H9 (cell line): Measurements from ENCODE around the gene SS18. TPM values are rescaled to one million over a fixed set of nuclear protein-coding genes. Genes with fewer than 3 reads are reported as not detected.

Experiments
- DNase-seq: peaks from one replicate; pipeline ENCODE4 v3.0.0-alpha.2; 2017
- H2AFZ ChIP-seq: one replicate; pipeline ENCODE4 v1.6.1; 2013; ENCODE audit warnings: mild to moderate bottlenecking, low read length, control low read depth, moderate library complexity
- H2AK5ac ChIP-seq: 2 replicates; pipeline ENCODE4 v1.6.1; 2013; ENCODE audit warnings: low read length, control low read depth, mixed read lengths; ENCODE audit not compliant: insufficient read length
- H2BK120ac ChIP-seq: one replicate; pipeline ENCODE4 v1.6.1; 2013; ENCODE audit warnings: low read depth, mild to moderate bottlenecking, low read length, control low read depth, inconsistent platforms; ENCODE audit not compliant: poor library complexity, severe bottlenecking
- H2BK12ac ChIP-seq: 2 replicates; pipeline ENCODE4 v1.6.1; 2013; ENCODE audit warnings: low read length, control low read depth, mixed read lengths, low read depth; ENCODE audit not compliant: insufficient read length
- H2BK15ac ChIP-seq: 2 replicates; pipeline ENCODE4 v1.6.1; 2013; ENCODE audit warnings: low read depth, low read length, control low read depth
- H2BK20ac ChIP-seq: one replicate; pipeline ENCODE4 v1.6.1; 2013; ENCODE audit warnings: low read depth, mild to moderate bottlenecking, low read length, control low read depth, inconsistent platforms; ENCODE audit not compliant: poor library complexity, severe bottlenecking
- H2BK5ac ChIP-seq: 2 replicates; pipeline ENCODE4 v1.6.1; 2013; ENCODE audit warnings: low read length, control low read depth, mixed read lengths; ENCODE audit not compliant: insufficient read length
- H3K14ac ChIP-seq: 2 replicates; pipeline ENCODE4 v1.6.1; 2013; ENCODE audit warnings: low read length, control low read depth; ENCODE audit not compliant: insufficient read depth
- H3K18ac ChIP-seq: 2 replicates; pipeline ENCODE4 v1.6.1; 2013; ENCODE audit warnings: low read depth, mild to moderate bottlenecking, mixed read lengths, low read length, control low read depth; ENCODE audit not compliant: insufficient read length
- H3K23ac ChIP-seq: 2 replicates; pipeline ENCODE4 v1.6.1; 2013; ENCODE audit warnings: low read length, control low read depth, mixed read lengths, low read depth; ENCODE audit not compliant: insufficient read length
- H3K23me2 ChIP-seq: 2 replicates; pipeline ENCODE4 v1.6.1; 2013; ENCODE audit warnings: low read depth, mild to moderate bottlenecking, mixed read lengths, low read length, control low read depth; ENCODE audit not compliant: insufficient read length, poor library complexity, severe bottlenecking
- H3K27ac ChIP-seq: 2 replicates; pipeline ENCODE4 v1.5.1; 2013; ENCODE audit warnings: low read length, control low read depth, mixed read lengths, low read depth; ENCODE audit not compliant: insufficient read length
- H3K27me3 ChIP-seq: 2 replicates; pipeline ENCODE4 v1.6.1; 2013; ENCODE audit warnings: low read length, control low read depth, inconsistent platforms; ENCODE audit not compliant: insufficient read depth
- H3K4ac ChIP-seq: 2 replicates; pipeline ENCODE4 v1.6.1; 2013; ENCODE audit warnings: low read depth, mild to moderate bottlenecking, control low read depth, inconsistent platforms, low read length, moderate library complexity
- H3K4me1 ChIP-seq: 2 replicates; pipeline ENCODE4 v1.6.1; 2013; ENCODE audit warnings: low read length, control low read depth, inconsistent platforms; ENCODE audit not compliant: insufficient read depth
- H3K4me2 ChIP-seq: 2 replicates; pipeline ENCODE4 v1.6.1; 2013; ENCODE audit warnings: low read length, control low read depth, mixed read lengths; ENCODE audit not compliant: insufficient read length, insufficient read depth
- H3K56ac ChIP-seq: 2 replicates; pipeline ENCODE4 v1.6.1; 2013; ENCODE audit warnings: low read depth, mild to moderate bottlenecking, mixed read lengths, low read length, control low read depth; ENCODE audit not compliant: insufficient read length
- H3K79me1 ChIP-seq: 2 replicates; pipeline ENCODE4 v1.6.1; 2013; ENCODE audit warnings: low read depth, mild to moderate bottlenecking, moderate library complexity, low read length, control low read depth, inconsistent platforms; ENCODE audit not compliant: insufficient read depth, poor library complexity, severe bottlenecking
- H3K79me2 ChIP-seq: 2 replicates; pipeline ENCODE4 v1.6.1; 2013; ENCODE audit warnings: low read length, control low read depth, inconsistent platforms; ENCODE audit not compliant: insufficient read depth
- H3K9ac ChIP-seq: 2 replicates; pipeline ENCODE4 v1.6.1; 2013; ENCODE audit warnings: low read length, control low read depth, mixed read lengths; ENCODE audit not compliant: insufficient read length; ENCODE audit errors: extremely low read depth
- H3K9me3 ChIP-seq: one replicate; pipeline ENCODE4 v1.6.1; 2013; ENCODE audit warnings: low read depth, low read length, inconsistent platforms; ENCODE audit not compliant: control insufficient read depth
- H3T11ph ChIP-seq: one replicate; pipeline ENCODE4 v1.6.1; 2013; ENCODE audit warnings: mild to moderate bottlenecking, low read length, control low read depth, inconsistent platforms
- H4K20me1 ChIP-seq: one replicate; pipeline ENCODE4 v1.6.1; 2013; ENCODE audit not compliant: control insufficient read depth, insufficient read length, insufficient read depth
- H4K5ac ChIP-seq: 2 replicates; pipeline ENCODE4 v1.6.1; 2013; ENCODE audit warnings: low read depth, mild to moderate bottlenecking, mixed read lengths, low read length, control low read depth; ENCODE audit not compliant: insufficient read length
- H4K8ac ChIP-seq: replicated peaks from 2 replicates; pipeline ENCODE4 v1.6.1; 2013; ENCODE audit warnings: low read length, control low read depth, mixed read lengths, low read depth; ENCODE audit not compliant: insufficient read length
- H4K91ac ChIP-seq: 2 replicates; pipeline ENCODE4 v1.6.1; 2013; ENCODE audit warnings: low read depth, mild to moderate bottlenecking, moderate library complexity, mixed read lengths, low read length, control low read depth; ENCODE audit not compliant: insufficient read length
- H3K27ac Mint-ChIP-seq, 3 experiments: 2 replicates in 2 of 3; 3 replicates in 1 of 3; pipeline ENCODE4 v1.8.0; 2020 to 2021; ENCODE audit warnings: mixed read lengths in 3 of 3, mild to moderate bottlenecking in 1 of 3, moderate library complexity in 1 of 3
- H3K27me3 Mint-ChIP-seq: 2 replicates; pipeline ENCODE4 v1.8.0; 2021; ENCODE audit warnings: low read depth, mild to moderate bottlenecking, moderate library complexity, mixed read lengths
- H3K36me3 Mint-ChIP-seq, 3 experiments: 2 replicates in 2 of 3; 3 replicates in 1 of 3; pipeline ENCODE4 v1.8.0; 2020 to 2021; ENCODE audit warnings: low read depth in 3 of 3, mixed read lengths in 3 of 3; ENCODE audit not compliant: insufficient read depth in 1 of 3
- H3K4me1 Mint-ChIP-seq, 2 experiments: 2 replicates each; pipeline ENCODE4 v1.8.0; 2020; ENCODE audit warnings: mixed read lengths in 2 of 2
- H3K4me3 Mint-ChIP-seq, 2 experiments: 2 replicates in 1 of 2; 3 replicates in 1 of 2; pipeline ENCODE4 v1.8.0; 2020 to 2021; ENCODE audit warnings: mild to moderate bottlenecking in 2 of 2, mixed read lengths in 2 of 2, moderate library complexity in 1 of 2
- H3K9me3 Mint-ChIP-seq, 2 experiments: 2 replicates in 1 of 2; 3 replicates in 1 of 2; pipeline ENCODE4 v1.8.0; 2020; ENCODE audit warnings: mild to moderate bottlenecking in 2 of 2, mixed read lengths in 2 of 2, moderate library complexity in 1 of 2
- WGBS: extraction: QIAGEN DNeasy Blood & Tissue Kit; methylation state at CpG from one replicate; pipeline ENCODE4 v1.1.7; 2013; ENCODE audit warnings: missing lambda C conversion rate, low lambda C conversion rate, mixed read lengths; ENCODE audit not compliant: insufficient read length; ENCODE audit errors: extremely low coverage; 5-methylcytosine and 5-hydroxymethylcytosine counted together
- total RNA-seq: library from RNA; stranded (reverse); gene quantifications from 2 replicates; pipeline ENCODE4 v1.2.1, GENCODE V29; 2021
- TF ChIP-seq, protein P1 (sequence below): fragments of 200-600 bp; sonication (generic); conservative IDR thresholded peaks from 3 replicates; pipeline ENCODE4 v1.8.0; 2021; ENCODE audit warnings: antibody characterized with exemption, mild to moderate bottlenecking

Gene SS18
- total RNA-seq, 1 experiment from 2014 or later = 87.9 TPM

DNA sequence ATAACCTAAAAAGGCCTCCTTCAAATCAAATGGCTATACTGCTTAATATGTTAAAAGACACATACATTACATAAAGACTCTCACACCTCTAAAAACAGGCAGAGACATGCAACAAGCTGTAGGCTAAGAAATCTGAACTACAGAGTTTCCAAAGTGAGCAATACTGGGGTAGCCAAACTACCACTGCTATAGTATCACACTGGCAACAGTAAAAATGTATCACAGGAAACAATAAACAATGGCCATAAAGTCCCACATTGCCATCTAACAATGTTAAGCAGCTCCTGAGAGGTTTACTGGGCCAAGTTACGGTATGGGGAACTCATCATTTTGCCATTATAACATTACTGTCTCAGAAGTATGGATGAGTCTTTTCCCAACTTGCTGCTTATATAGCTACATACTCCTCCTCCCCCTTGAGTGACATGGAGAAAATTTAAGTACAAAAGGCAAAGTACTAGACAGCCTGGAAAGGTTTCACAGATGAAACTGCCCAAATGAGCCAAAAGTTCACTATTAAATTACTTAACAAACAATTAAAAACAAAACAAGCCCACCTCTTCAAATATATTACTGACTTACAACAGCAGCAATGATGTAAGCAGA is 50.3 kb downstream of the SS18 start:
- Mint-ChIP-seq H3K27ac (peak overlapping the region in 2 of 3 experiments; percentile 76 to 77; a peak in 5 of 7 replicates), H3K4me1 (peaks cover 20 to 23% of the 10 kb centered on the region in 2 experiments)

More for the DNA sequence above, 50.3 kb downstream of the SS18 start:
- Mint-ChIP-seq H3K4me3 (no peak overlapping the region), H3K9me3 (peaks cover 1 to 4% of the 10 kb centered on the region in 2 experiments; a peak in 4 of 5 replicates), H3K36me3 (peaks cover 12 to 21% (median 19%) of the 10 kb centered on the region in 3 experiments), H3K27me3 (no peaks in the 10 kb centered on the region)
- H3K79me2 ChIP-seq = no peaks in the 10 kb centered on the region
- H2BK12ac ChIP-seq = no peak overlapping the region
- no peaks in the 10 kb centered on the region for H3K23me2 ChIP-seq
- no peak overlapping the region for H3T11ph ChIP-seq
- no peaks in the 10 kb centered on the region for H3K27me3 ChIP-seq
- H3K4me2 ChIP-seq = no peak overlapping the region
- no peak overlapping the region for H2BK5ac ChIP-seq
- WGBS = no CpG with 5 or more reads among the region's 1 CpG
- no peak overlapping the region for H4K5ac ChIP-seq
- no peaks in the 10 kb centered on the region for H3K79me1 ChIP-seq
- no peak overlapping the region for H2BK120ac ChIP-seq
- H2BK15ac ChIP-seq = no peak overlapping the region
- H4K91ac ChIP-seq = no peak overlapping the region
- H2BK20ac ChIP-seq = no peak overlapping the region
- H3K18ac ChIP-seq = no peak overlapping the region
- no peak overlapping the region for H3K56ac ChIP-seq
- H3K4ac ChIP-seq = no peak overlapping the region
- no peaks in the 10 kb centered on the region for H4K20me1 ChIP-seq
- H3K9me3 ChIP-seq = no peaks in the 10 kb centered on the region
- H3K23ac ChIP-seq = no peak overlapping the region
- H2AK5ac ChIP-seq = no peak overlapping the region
- no peak overlapping the region for H3K9ac ChIP-seq
- H3K4me1 ChIP-seq = peaks cover 3% of the 10 kb centered on the region
- no peak overlapping the region for H4K8ac ChIP-seq
- TF ChIP-seq, protein P1, sequence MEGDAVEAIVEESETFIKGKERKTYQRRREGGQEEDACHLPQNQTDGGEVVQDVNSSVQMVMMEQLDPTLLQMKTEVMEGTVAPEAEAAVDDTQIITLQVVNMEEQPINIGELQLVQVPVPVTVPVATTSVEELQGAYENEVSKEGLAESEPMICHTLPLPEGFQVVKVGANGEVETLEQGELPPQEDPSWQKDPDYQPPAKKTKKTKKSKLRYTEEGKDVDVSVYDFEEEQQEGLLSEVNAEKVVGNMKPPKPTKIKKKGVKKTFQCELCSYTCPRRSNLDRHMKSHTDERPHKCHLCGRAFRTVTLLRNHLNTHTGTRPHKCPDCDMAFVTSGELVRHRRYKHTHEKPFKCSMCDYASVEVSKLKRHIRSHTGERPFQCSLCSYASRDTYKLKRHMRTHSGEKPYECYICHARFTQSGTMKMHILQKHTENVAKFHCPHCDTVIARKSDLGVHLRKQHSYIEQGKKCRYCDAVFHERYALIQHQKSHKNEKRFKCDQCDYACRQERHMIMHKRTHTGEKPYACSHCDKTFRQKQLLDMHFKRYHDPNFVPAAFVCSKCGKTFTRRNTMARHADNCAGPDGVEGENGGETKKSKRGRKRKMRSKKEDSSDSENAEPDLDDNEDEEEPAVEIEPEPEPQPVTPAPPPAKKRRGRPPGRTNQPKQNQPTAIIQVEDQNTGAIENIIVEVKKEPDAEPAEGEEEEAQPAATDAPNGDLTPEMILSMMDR = no peak
- no peak overlapping the region for H3K14ac ChIP-seq
- DNase-seq = no peak
- no peak overlapping the region for H3K27ac ChIP-seq
- H2AFZ ChIP-seq = no peak overlapping the region
